GM21528 (cell line): ENCODE results near the gene GPX7.

Experiments used
- ATAC-seq: cut with Tn5 transposase; IDR thresholded peaks from one replicate; pipeline ENCODE4 v1.9.1; 2021; ENCODE audit warnings: mild to moderate bottlenecking, moderate library complexity; ENCODE audit not compliant: unreplicated experiment, low FRiP score

The GPX7 gene

GRCh38 chr1:52627028-52627427 is 24.9 kb downstream of the GPX7 start:
- no peak for ATAC-seq

- no peak for ATAC-seq
These were observed 26.6 kb downstream of the GPX7 start for GRCh38 chr1:52628614-52629324.

- ATAC-seq, result no peak
These were observed 27.1 kb downstream of the GPX7 start for GRCh38 chr1:52629325-52629643.

- ATAC-seq, result no peak
These were observed 27.5 kb downstream of the GPX7 start for GRCh38 chr1:52629667-52630066.

- ATAC-seq, result no peak
These were observed 29.7 kb downstream of the GPX7 start for GRCh38 chr1:52631759-52632331.

GRCh38 chr1:52632732-52633290 is 30.6 kb downstream of the GPX7 start, which contains the start of gene SHISAL2A:
Gene SHISAL2A, plus strand, starts transcription at chr1:52633168. Its CDS starts 326 bp downstream, at chr1:52633494.
- ATAC-seq, result no peak

DNA sequence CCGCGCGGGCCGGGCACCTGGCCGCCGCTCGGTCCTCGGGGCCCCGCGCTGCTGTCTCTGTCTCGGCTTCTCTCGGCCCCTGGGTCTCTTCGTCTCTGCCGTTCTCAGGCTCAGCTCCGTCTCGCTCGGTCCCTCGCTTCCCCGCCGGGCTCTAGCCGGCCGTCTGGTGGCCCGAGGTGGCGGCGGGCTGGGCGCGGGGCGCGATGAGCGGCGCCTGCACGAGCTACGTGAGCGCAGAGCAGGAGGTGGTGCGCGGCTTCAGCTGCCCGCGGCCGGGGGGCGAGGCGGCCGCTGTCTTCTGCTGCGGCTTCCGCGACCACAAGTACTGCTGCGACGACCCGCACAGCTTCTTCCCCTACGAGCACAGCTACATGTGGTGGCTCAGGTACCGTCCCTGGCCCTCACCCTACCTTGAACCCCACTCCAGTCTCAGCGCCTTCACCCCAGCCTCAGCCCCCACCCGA is 31.2 kb downstream of the GPX7 start:
- ATAC-seq, result no peak

DNA sequence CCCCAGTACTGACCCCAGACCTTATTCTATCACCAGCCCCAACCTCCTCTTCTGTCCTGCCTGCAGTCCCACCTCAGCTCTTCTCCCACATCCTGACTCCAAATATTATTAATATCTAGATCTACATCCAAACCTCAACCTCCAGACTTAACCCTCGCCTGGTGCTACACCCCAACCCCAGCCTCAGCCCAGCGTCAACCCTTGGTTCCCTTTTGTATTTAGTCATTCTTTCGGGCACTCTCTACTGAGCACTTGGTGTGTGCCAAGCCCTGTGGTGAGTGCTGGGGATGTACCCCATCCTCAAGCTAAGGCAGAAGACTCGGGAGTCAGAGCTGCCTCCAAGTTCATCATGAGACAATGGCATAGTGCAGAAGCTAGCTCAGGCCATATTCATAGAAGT is 31.9 kb downstream of the GPX7 start:
- no peak for ATAC-seq

GRCh38 chr1:52635321-52636089 is 33.3 kb downstream of the GPX7 start:
- ATAC-seq, result no peak

- ATAC-seq, result peak; percentile 75
These were observed 34.8 kb downstream of the GPX7 start for GRCh38 chr1:52636721-52637695.

DNA sequence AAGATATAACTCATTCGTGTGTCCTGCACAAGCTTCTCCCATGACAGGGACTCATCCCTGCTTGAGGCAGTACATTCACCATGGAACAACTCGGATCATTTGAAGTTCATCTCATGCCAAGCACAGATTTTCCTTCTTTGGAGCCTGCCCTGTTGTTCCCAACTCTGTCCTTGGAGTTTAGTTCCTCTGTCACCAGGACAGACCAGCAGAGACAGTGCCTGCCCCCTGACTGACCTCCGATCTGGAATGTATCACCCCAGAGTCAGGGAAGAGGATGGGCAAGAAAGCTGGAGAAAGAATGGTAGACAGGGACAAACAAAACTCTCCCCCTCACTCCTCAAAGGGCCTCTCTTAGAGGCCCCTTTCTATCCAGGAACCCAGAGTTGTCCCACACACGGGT is 35.8 kb downstream of the GPX7 start:
- no peak for ATAC-seq

DNA sequence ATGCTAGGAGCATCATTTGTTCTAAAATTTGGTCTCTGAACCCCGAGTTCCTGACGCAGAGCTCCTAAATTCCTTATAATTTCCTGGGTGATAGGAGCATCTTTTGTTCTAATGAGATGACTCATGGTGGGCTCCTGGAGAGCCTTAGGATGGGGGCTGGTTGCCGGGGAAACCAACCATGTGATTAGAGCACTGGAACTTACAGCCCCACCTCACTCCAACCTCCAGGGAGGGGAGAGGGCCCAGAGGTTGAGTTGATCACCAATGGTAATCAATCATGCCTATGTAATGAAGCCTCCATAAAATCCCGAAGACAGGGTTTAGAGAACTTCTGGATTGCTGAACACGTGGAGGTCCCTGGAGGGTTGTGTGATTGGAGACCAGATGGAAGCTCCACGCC is 38.5 kb downstream of the GPX7 start:
- no peak for ATAC-seq

DNA sequence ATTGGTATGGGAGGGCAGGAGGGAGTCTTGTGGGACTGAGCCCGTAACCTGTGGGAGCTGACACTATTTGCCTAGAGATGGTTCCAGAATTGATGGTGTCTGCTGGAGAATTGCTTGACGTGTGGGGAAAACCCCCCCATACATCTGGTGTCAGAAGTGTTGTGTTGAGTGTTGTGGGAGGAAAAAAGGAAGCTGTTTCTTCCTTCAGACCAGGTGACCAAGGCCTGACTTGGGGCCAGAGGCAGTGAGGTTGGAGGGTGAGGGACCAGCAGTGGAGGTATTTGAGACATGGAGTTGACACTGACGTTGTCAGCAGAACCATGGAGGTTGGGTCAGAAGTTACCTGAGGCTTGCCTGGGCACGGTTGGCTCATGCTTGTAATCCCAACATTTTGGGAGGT is 39.1 kb downstream of the GPX7 start:
- no peak for ATAC-seq

- no peak for ATAC-seq
These were observed 43.1 kb downstream of the GPX7 start for GRCh38 chr1:52645261-52645660.

- ATAC-seq, result no peak
These were observed 49.7 kb downstream of the GPX7 start for GRCh38 chr1:52651904-52652303.

DNA sequence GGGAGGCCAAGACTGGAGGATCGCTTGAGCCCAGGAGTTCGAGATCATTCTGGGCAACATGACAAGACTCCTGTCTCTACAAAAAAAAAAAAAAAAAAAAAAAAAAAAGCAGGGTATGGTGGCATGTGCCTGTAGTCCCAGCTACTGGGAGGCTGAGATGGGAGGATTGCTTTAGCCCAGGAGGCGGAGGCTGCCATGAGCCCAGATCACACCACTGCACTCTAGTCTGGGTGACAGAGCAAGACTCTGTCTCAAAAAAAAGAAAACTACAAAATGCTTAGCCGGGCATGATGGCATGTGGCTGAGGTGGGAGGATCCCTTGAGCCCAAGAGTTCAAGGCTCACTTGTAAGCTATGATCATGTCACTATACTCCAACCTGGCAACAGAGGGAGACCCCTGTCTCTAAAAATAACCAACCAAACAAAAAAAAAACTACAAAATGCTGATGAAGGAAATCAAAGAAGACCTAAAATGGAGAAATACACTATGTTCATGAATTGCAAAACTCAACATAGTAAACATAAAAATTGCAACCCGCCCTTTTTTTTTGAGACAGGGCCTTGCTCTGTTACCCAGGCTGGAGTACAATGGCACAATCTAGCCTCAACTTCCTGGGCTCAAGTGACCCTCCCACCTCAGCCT is 51.2 kb downstream of the GPX7 start:
- no peak for ATAC-seq

DNA sequence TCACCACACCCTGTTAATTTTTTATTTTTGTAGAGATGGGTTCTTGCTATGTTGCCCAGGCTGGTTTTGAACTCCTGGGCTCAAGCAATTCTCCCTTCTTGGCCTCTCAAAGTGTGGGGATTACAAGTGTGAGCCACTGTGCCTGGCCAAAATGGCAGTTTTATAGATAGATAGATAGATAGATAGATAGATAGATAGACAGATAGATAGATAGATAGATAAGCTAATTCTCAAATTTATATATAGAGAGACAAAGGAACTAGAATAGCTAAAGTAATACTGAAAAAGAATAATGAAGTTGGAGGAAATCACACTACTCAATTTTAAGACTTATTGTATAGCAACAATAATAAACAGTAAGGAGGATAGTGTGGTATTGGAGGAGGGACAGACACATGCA is 51.9 kb downstream of the GPX7 start:
- ATAC-seq, result no peak

- no peak for ATAC-seq
These were observed 55.5 kb downstream of the GPX7 start for GRCh38 chr1:52657702-52658101.
